ENCODE results near the gene IL9.

DNA sequence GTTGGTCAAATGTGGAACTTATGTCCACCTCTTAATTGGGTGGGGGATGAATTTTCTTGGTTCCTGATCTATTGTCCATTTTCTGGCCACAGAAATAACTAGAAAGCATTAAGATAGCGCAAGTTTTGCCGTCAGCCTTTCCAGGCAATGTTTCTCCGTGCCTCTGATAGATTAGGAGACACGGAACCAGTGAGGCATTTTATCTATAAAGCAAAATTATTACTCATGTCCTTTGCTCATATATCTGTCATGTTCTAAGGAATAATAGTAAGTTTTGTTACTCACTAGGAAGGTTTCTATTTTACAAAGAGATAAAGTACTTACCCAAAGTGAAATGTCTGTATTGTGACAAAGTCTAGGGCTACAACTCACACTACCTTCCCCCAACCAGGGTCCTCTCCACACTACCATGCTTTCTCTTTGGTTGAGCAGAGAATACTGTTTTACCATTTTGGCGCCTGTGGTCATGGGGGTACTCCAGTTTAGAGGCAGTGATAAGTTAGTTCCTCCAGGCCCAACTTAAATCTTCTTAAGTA, 19.9 kb upstream of the IL9 start:
- TF ChIP-seq GATA2 (IDR thresholded peaks at IDR 0.05; ENCODE audit: low read depth, low read length) (no peak), GATA3 (IDR thresholded peaks at IDR 0.05; ENCODE audit: low read depth, low read length) (no peak)
